Pericardium fibroblast (primary cell): ENCODE data around the gene GALNT9. TPM values are rescaled to one million over a fixed set of nuclear protein-coding genes. Genes with fewer than 3 reads are reported as not detected.

ENCODE experiments used
- total RNA-seq: library from RNA; depleted of rRNA; stranded (reverse); fragments of >200 nt; gene quantifications from 2 replicates; pipeline ENCODE4 v1.2.3, GENCODE V29; 2015

The GALNT9 gene
- total RNA-seq, result 2.6 and 8.3 TPM in 2 replicates

GRCh38 chr12:132329036-132329719 is at the start of gene GALNT9:
TSS of gene GALNT9 (minus strand) at chr12:132329589. CDS start at chr12:132329203, 386 bp downstream.

Other genes starting within 250 kb of the GALNT9 start
- gene DDX51, start 185.3 kb downstream of the GALNT9 start, total RNA-seq, result 7.4 and 11.5 TPM in 2 replicates
- 9.0 and 12.1 TPM in 2 replicates for gene NOC4L, start 185.1 kb downstream of the GALNT9 start, total RNA-seq
- gene FBRSL1, start 160.6 kb upstream of the GALNT9 start, total RNA-seq, result 6.8 and 7.8 TPM in 2 replicates